ENCODE results near the gene PHF23.

PHF23 gene

GRCh38 chr17:7239091-7240027 lies at the start of gene PHF23:
TSS of gene PHF23 (minus strand) at chr17:7239457. CDS start at chr17:7239279, 178 bp downstream.
- in situ Hi-C loops (cut with HindIII; ENCODE audit: low sequenced_read_pairs), result no loop called here

DNA sequence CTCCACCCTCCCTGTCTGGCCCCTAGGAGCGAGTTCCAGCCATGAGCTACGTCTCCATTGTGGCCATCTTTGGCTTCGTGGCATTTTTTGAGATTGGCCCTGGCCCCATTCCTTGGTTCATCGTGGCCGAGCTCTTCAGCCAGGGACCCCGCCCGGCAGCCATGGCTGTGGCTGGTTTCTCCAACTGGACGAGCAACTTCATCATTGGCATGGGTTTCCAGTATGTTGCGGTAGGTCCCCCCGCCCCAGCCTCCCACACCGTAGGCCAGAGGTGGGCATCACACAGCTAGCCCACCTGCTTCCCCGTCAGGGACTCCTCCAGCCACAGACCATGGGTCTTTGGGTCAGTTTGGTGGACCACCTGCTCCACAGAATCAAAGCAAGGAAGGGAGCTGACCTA lies 46.4 kb upstream of the PHF23 start:
- in situ Hi-C loops (cut with HindIII; ENCODE audit: low sequenced_read_pairs), result no loop called here

DNA sequence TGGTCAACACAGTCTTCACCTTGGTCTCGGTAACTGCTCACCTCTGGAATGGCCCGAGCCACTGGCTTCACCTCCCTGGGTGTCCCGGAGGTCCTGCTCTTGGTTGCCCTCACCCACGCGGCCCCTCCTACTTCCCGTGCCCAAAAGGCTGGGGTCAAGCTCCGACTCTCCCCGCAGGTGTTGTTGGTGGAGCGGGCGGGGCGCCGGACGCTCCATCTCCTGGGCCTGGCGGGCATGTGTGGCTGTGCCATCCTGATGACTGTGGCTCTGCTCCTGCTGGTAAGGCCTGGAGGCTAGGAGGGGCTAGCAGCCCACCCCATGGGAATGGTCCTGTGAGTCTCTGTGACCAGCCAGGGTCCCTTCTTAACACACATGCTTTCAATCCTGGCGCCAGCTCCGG lies 45.7 kb upstream of the PHF23 start:
- in situ Hi-C loops (cut with HindIII; ENCODE audit: low sequenced_read_pairs), result no loop called here

- in situ Hi-C loops (cut with HindIII; ENCODE audit: low sequenced_read_pairs), result no loop called here
Measured at GRCh38 chr17:7283471-7284216, 44.4 kb upstream of the PHF23 start.

DNA sequence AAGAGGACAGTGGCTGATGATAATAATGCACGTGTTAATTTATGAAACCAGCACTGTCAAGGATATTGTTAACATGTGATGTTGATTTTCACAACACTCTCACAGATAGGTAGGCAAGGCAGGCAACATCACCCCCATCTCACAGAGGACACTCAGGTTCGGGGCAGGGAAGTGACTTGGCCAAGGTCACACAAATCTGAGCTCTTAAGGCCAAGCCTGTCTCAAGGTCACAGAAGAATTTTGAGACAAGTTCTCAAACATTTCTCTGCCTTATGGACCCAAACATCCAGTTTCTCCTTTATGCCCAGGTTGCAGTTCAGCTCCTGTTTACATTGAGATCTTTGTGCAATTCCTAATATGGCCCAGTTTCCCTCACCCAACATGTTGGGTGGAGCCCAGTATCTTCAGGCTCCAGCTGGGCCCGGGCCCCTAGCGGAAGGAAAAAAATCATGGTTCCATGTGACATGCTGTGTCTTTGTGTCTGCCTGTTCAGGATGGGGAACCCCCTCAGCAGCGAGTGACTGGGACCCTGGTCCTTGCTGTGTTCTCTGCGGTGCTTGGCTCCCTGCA lies 43.6 kb upstream of the PHF23 start:
- in situ Hi-C loops (cut with HindIII; ENCODE audit: low sequenced_read_pairs), result no loop called here

GRCh38 chr17:7281953-7282751 lies 42.9 kb upstream of the PHF23 start:
- in situ Hi-C loops (cut with HindIII; ENCODE audit: low sequenced_read_pairs), result no loop called here

DNA sequence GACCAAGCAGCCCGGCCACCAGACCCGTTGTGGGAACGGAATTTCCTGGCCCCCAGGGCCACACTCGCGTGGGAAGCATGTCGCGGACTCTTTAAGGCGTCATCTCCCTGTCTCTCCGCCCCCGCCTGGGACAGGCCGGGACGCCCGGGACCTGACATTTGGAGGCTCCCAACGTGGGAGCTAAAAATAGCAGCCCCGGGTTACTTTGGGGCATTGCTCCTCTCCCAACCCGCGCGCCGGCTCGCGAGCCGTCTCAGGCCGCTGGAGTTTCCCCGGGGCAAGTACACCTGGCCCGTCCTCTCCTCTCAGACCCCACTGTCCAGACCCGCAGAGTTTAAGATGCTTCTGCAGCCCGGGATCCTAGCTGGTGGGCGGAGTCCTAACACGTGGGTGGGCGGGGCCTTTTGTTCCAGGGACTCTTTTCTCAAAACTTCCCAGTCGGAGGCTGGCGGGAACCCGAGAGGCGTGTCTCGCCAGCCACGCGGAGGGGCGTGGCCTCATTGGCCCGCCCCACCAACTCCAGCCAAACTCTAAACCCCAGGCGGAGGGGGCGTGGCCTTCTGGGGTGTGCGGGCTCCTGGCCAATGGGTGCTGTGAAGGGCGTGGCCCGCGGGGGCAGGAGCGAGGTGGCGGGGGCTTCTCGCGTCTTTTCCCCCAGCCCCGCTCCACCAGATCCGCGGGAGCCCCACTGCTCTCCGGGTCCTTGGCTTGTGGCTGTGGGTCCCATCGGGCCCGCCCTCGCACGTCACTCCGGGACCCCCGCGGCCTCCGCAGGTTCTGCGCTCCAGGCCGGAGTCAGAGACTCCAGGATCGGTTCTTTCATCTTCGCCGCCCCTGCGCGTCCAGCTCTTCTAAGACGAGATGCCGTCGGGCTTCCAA lies 42.1 kb upstream of the PHF23 start, which contains the start of gene SLC2A4:
SLC2A4 (plus strand) TSS at position 645 of the 879 bp plus-strand sequence; CDS start at position 862, 217 bp downstream.
- in situ Hi-C loops (cut with HindIII; ENCODE audit: low sequenced_read_pairs), result no loop called here

DNA sequence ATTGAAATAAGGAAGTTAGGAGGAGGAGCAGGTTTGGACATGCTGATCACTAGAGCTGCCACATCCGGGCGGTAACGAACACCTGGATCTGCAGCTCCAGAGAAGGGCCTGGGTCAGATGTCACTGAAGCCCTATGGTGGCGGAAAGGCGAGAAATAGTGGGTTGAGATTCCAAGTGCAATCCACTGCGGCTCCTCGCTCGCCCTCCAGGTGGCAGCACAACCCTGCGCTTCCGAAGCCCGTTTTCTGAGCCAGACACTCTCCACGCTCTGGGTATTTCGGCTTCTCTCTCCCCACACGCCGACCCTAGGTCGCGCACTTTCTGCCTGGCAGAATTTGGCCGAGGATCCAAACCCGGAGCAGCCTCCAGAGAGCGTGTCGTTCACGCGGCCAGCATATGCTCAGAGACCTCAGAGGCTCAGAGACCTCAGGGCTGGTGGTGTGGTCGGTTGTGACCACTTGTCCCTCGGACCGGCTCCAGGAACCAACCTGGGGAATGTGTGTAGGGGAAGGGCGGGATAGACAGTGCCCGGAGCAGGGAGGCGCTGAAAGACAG lies 41.3 kb upstream of the PHF23 start:
- in situ Hi-C loops (cut with HindIII; ENCODE audit: low sequenced_read_pairs), result no loop called here

- in situ Hi-C loops (cut with HindIII; ENCODE audit: low sequenced_read_pairs), result no loop called here
Measured at GRCh38 chr17:7279448-7279847, 40.2 kb upstream of the PHF23 start.

DNA sequence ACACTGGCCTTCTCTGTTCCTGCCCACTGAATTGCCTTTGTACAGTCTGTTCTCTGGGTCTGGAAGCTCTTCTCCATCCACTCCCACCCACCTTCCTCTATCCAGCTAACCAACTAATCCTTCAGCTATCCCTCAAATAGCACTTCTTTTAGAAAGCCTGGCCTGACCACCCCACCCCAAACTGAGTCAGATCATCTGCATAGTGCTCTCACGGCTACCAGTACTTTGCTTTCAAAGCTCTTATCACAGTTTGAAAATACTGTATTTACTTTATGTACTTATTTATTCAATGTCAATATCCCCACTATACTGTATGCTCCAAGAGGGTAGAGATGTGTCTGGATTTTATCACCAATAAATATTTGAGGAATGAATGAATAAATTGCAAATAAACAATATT lies 27.5 kb upstream of the PHF23 start:
- in situ Hi-C loops (cut with HindIII; ENCODE audit: low sequenced_read_pairs), result no loop called here

- in situ Hi-C loops (cut with HindIII; ENCODE audit: low sequenced_read_pairs), result no loop called here
Measured at GRCh38 chr17:7263801-7264078, 24.5 kb upstream of the PHF23 start.

- in situ Hi-C loops (cut with HindIII; ENCODE audit: low sequenced_read_pairs), result no loop called here
Measured at GRCh38 chr17:7262935-7263800, 23.9 kb upstream of the PHF23 start.

DNA sequence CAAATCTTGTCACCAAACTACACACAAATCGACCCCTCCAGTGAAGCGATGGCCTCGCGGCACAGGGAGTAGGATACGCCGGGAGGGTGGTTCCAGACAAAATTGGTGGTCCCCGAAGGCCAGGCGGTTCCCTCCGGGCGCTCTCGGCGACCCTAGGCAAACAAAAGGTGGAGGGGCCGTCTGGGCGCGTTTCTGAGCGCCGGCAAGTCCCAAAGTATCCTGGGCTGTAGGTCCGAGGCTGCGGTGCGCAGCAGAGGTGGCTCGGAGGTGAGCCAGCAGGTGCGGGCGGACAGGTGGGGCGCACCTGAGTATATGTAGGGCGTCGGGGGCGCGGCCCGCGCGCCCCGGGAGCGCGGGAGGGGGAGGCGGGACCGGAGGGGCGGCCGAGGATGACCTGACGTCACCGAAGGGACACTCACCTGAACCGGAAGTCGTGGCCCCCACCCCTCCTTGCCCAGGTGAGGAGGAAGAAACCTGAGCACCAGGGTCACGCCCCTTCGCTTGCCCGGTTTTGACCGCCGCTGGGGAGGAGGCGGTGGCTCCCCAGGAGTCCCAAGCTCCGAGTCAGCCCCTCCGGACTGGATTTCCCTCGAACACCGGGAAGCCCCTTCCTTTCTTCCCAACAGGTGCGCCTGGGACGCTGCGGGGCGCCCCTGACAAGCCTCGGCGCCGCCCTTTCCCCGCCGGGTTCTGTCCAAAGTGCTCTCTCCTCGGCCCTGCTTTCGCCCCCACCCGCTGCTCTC lies 23.1 kb upstream of the PHF23 start, which contains the start of gene CLDN7:
CLDN7 (minus strand) TSS at position 287 of the 743 bp plus-strand sequence. CDS start 435 bp downstream, outside the sequence.
- in situ Hi-C loops (cut with HindIII; ENCODE audit: low sequenced_read_pairs), result no loop called here

DNA sequence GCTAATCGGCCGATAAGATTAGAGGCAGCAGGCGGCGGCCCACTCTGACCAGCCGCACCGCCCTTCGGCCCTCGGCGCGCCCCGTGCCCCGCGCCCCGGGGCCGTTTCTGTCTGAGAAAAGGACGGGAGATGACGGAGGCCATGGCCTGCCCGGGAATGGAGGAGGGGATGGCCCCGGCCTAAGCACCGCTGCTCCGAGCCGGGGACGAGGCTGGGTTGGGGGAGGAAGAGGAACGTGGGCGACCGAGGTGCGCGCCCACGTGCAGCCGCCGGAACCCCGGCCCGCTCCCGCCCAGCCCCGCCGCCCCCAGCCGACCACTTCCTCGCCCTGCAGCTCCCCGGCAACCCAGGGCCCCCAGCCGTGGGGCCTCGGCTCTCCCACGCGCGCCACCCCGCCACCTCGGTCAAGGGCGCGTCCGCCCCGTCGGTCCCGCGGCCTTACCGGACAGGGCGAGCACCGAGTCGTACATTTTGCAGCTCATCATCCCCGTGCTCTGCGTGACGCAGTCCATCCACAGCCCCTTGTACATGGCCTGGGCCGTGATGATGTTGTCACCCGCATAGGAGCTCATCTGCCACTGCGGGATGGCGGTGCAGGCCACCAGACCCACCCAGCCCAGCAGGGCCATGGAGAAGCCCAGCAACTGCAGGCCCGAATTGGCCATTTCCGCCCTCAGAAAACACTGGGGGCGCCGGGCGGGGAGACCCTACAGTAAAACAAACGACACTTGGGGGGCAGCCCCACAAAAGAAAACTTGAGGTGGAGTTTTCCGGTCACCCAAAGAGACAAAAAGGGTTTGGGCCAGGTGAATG lies 22.3 kb upstream of the PHF23 start:
- in situ Hi-C loops (cut with HindIII; ENCODE audit: low sequenced_read_pairs), result no loop called here

DNA sequence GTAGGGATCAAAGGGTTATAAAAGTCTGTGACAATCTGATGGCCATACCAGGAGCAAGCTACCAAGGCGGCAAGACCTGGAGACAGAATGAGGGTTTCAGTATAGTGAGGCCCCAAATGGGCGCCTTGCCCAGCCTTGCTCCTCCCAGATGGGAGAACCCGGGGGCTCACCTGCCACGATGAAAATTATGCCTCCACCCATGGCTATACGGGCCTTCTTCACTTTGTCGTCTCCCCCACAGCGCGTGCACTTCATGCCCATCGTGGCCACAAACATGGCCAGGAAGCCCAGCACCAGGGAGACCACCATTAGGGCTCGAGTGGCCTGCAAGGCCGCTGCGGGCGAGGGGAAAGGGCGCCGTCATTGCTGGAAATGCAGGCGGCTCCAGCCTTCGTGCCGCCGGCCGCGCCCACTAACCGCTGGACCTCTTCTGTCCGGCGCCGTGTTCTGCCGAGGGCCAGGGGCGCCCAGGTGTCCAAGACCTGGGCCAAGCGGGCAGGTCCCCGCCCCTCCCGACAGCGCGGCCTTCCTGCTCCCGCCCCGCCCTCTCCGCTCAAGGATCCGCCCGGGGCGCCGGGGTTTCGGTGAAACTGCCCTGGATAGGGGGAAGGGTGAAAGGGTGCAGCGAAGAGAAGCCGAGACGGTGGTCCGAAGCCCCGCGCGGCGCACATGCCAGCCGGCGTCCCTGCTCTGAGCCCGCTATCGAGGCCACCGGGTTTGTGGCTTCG lies 21.6 kb upstream of the PHF23 start:
- in situ Hi-C loops (cut with HindIII; ENCODE audit: low sequenced_read_pairs), result no loop called here

GRCh38 chr17:7260151-7260550 lies 20.9 kb upstream of the PHF23 start:
- in situ Hi-C loops (cut with HindIII; ENCODE audit: low sequenced_read_pairs), result no loop called here

GRCh38 chr17:7259555-7259889 lies 20.3 kb upstream of the PHF23 start:
- in situ Hi-C loops (cut with HindIII; ENCODE audit: low sequenced_read_pairs), result no loop called here

All from endothelial cell of hepatic sinusoid (primary cell).